K562 (cell line): Measurements from ENCODE around the gene CACNG7. TPM values are rescaled to one million over a fixed set of nuclear protein-coding genes. Genes with fewer than 3 reads are reported as not detected.
A peak's percentile ranks its signal among the peaks of the same experiment; 100 is the strongest.

Source experiments
- ATAC-seq: fragments of 200-7000 bp; cut with Tn5 transposase; 3 replicates; pipeline ENCODE4 v1.9.1; 2020; ENCODE audit warnings: moderate library complexity
- Bru-seq: library from RNA; stranded (reverse); fragments of 400-500 nt; gene quantifications from one replicate; lab custom pipeline; 2021; lab: Mats Ljungman, UMichigan
- BruChase-seq, 2 experiments: library from RNA; stranded (reverse); fragments of 400-500 nt; gene quantifications; one replicate each; lab custom pipeline; 2021; lab: Mats Ljungman, UMichigan
- BruUV-seq: library from RNA; stranded (reverse); fragments of 400-500 nt; replicated peaks from 2 replicates; lab custom pipeline; 2021; lab: Mats Ljungman, UMichigan
- CTCF ChIA-PET: fragments of 300-600 bp; formaldehyde crosslinking; extraction: SDS; loops from one replicate; lab custom pipeline; 2021; ENCODE audit warnings: low intra/inter-chr PET ratio; lab: Yijun Ruan, JAX
- POLR2A ChIA-PET: fragments of 300-600, 350-650 bp; sonication (Branson Sonifier 250); formaldehyde crosslinking; extraction: SDS; loops from one replicate; lab custom pipeline; 2021; ENCODE audit warnings: antibody characterized with exemption, inconsistent platforms; lab: Yijun Ruan, JAX
- DNase-seq, 4 experiments: peaks; one replicate each; pipeline versions ENCODE4 v3.0.0 to v3.0.0-alpha.2; 2011 to 2018; ENCODE audit warnings: low spot score in 3 of 4, mixed read lengths in 3 of 4; ENCODE audit errors: extremely low read depth in 1 of 4
- FAIRE-seq: peaks from 2 replicates; lab custom pipeline; 2011; peaks lifted over from hg19 to GRCh38; lab: Jason Lieb, UNC
- H2AFZ ChIP-seq: 2 replicates; pipeline ENCODE4 v1.6.0; 2011; ENCODE audit warnings: low read depth, low read length, control low read depth, inconsistent platforms
- H3K27ac ChIP-seq: fragments of 200-600 bp; 3 replicates; pipeline ENCODE4 v1.8.0; 2011; ENCODE audit warnings: low read depth, mild to moderate bottlenecking, control low read depth, inconsistent platforms, low read length, moderate library complexity, mixed read lengths; ENCODE audit errors: extremely low read depth
- H3K27me3 ChIP-seq, 2 experiments: fragments of 300-600 bp in 1 of 2; 2 replicates in 1 of 2; 3 replicates in 1 of 2; pipeline versions ENCODE4 v1.6.0 to v1.8.0; 2011; ENCODE audit warnings: inconsistent platforms in 2 of 2, low read length in 2 of 2, mild to moderate bottlenecking in 1 of 2, mixed read lengths in 1 of 2, moderate library complexity in 1 of 2; ENCODE audit not compliant: control insufficient read depth in 2 of 2, insufficient read depth in 2 of 2
- H3K36me3 ChIP-seq: fragments of 300-600 bp; 3 replicates; pipeline ENCODE4 v1.8.0; 2011; ENCODE audit warnings: mild to moderate bottlenecking, low read length, inconsistent platforms; ENCODE audit not compliant: control insufficient read depth, insufficient read depth
- H3K4me1 ChIP-seq, 2 experiments: fragments of 200-600 bp in 1 of 2; replicated peaks in 1 of 2; 2 replicates in 1 of 2; 3 replicates in 1 of 2; pipeline versions ENCODE4 v1.5.1 to v1.8.0; 2011; ENCODE audit warnings: inconsistent platforms in 2 of 2, low read length in 2 of 2, mild to moderate bottlenecking in 1 of 2, mixed read lengths in 1 of 2, moderate library complexity in 1 of 2; ENCODE audit not compliant: control insufficient read depth in 2 of 2, insufficient read depth in 2 of 2
- H3K4me2 ChIP-seq: 2 replicates; pipeline ENCODE4 v1.6.1; 2011; ENCODE audit warnings: low read length, control low read depth, inconsistent platforms, mixed read lengths; ENCODE audit not compliant: insufficient read depth
- H3K4me3 ChIP-seq: fragments of 200-600 bp; sonication (generic), shearing (Covaris generic); 2 replicates; pipeline ENCODE4 v1.5.1; 2016; ENCODE audit warnings: control low read depth, inconsistent platforms
- H3K79me2 ChIP-seq: fragments of 200-600 bp; 3 replicates; pipeline ENCODE4 v1.8.0; 2011; ENCODE audit warnings: low read length, inconsistent platforms; ENCODE audit not compliant: control insufficient read depth, insufficient read depth
- H3K9ac ChIP-seq, 2 experiments: 2 replicates each; pipeline versions ENCODE4 v1.6.0 to v1.6.1; 2011; ENCODE audit warnings: low read depth in 2 of 2, low read length in 2 of 2, control low read depth in 1 of 2, inconsistent platforms in 1 of 2, mild to moderate bottlenecking in 1 of 2, mixed read lengths in 1 of 2; ENCODE audit not compliant: insufficient read depth in 1 of 2
- H3K9me1 ChIP-seq: one replicate; pipeline ENCODE4 v1.6.0; 2011; ENCODE audit warnings: inconsistent platforms, mild to moderate bottlenecking, low read length, moderate library complexity; ENCODE audit not compliant: control insufficient read depth, insufficient read depth
- H3K9me3 ChIP-seq: replicated peaks from 2 replicates; pipeline ENCODE4 v1.5.1; 2011; ENCODE audit warnings: low read depth, low read length, inconsistent platforms; ENCODE audit not compliant: control insufficient read depth, insufficient read depth
- H4K20me1 ChIP-seq: replicated peaks from 2 replicates; pipeline ENCODE4 v1.6.1; 2011; ENCODE audit warnings: low read length, inconsistent platforms, mixed read lengths; ENCODE audit not compliant: control insufficient read depth, insufficient read depth
- C11orf30 ChIP-seq: fragments of 450-650 bp; IDR thresholded peaks from 2 replicates; pipeline ENCODE4 v1.6.1; 2016; ENCODE audit warnings: low read depth, mild to moderate bottlenecking
- GTF2E2 ChIP-seq: fragments of 200-800 bp; sonication (Bioruptor generic); IDR thresholded peaks from 2 replicates; pipeline ENCODE4 v1.6.1; 2016; ENCODE audit warnings: missing genetic modification characterization, missing compliant biosample characterization
- HOMEZ ChIP-seq: fragments of 250-450 bp; sonication (Bioruptor Pico); IDR thresholded peaks from 2 replicates; pipeline ENCODE4 v1.4.0; 2020; ENCODE audit warnings: mild to moderate bottlenecking, moderate library complexity
- PCBP1 ChIP-seq: fragments of 200-400 bp; formaldehyde crosslinking; IDR thresholded peaks from 2 replicates; pipeline ENCODE4 v1.6.1; 2018; ENCODE audit warnings: mild to moderate bottlenecking, low read depth, low read length; ENCODE audit not compliant: poor library complexity, severe bottlenecking
- RBBP5 ChIP-seq: fragments of 200-600 bp; sonication (generic); IDR thresholded peaks from 2 replicates; pipeline ENCODE4 v1.6.1; 2012; ENCODE audit warnings: borderline replicate concordance, mild to moderate bottlenecking, low read length, control low read depth, inconsistent platforms; ENCODE audit not compliant: insufficient read depth, poor library complexity, severe bottlenecking
- RBM25 ChIP-seq: fragments of 200-400 bp; formaldehyde crosslinking; IDR thresholded peaks from 2 replicates; pipeline ENCODE4 v1.6.1; 2018; ENCODE audit warnings: low read length, low read depth, moderate library complexity; ENCODE audit not compliant: severe bottlenecking
- TAF15 ChIP-seq: fragments of 200-400 bp; formaldehyde crosslinking; IDR thresholded peaks from 2 replicates; pipeline ENCODE4 v1.6.1; 2017; ENCODE audit warnings: mild to moderate bottlenecking, low read depth, low read length, moderate library complexity
- TRIM28 ChIP-seq: fragments of 450-650 bp; IDR thresholded peaks from 2 replicates; pipeline ENCODE4 v1.6.1; 2017
- U2AF2 ChIP-seq: fragments of 200-400 bp; formaldehyde crosslinking; optimal IDR thresholded peaks from 2 replicates; pipeline ENCODE3; 2017; ENCODE audit warnings: low read depth, mild to moderate bottlenecking, low read length
- YY1 ChIP-seq, 3 experiments: IDR thresholded peaks; 2 replicates each; pipeline ENCODE4 v1.6.1; 2011; ENCODE audit warnings: low read length in 2 of 3, mild to moderate bottlenecking in 2 of 3, moderate library complexity in 2 of 3, borderline replicate concordance in 1 of 3, control low read depth in 1 of 3, low read depth in 1 of 3; ENCODE audit not compliant: insufficient read depth in 3 of 3, insufficient replicate concordance in 2 of 3, control insufficient read depth in 1 of 3, insufficient read length in 1 of 3; ENCODE audit errors: extremely low read depth in 1 of 3
- ZNF24 ChIP-seq: fragments of 450-650 bp; IDR thresholded peaks from 2 replicates; pipeline ENCODE4 v1.6.1; 2016
- ZNF780A ChIP-seq: fragments of 250-450 bp; sonication (Bioruptor Pico); IDR thresholded peaks from 2 replicates; pipeline ENCODE4 v1.5.0; 2021; ENCODE audit warnings: mild to moderate bottlenecking
- WGBS: fragments of 100-300 bp; shearing (Covaris generic); methylation state at CpG from one replicate; pipeline ENCODE4 v1.1.6; 2016; ENCODE audit warnings: low coverage, mixed read lengths; ENCODE audit not compliant: insufficient coverage; ENCODE audit errors: missing lambda C conversion rate; 5-methylcytosine and 5-hydroxymethylcytosine counted together
- in situ Hi-C: fragments of 300-500 bp; cut with MboI; formaldehyde crosslinking; loops from 4 replicates; pipeline ENCODE4 v1.15.0; 2018; ENCODE audit warnings: inconsistent platforms, mixed read lengths
- intact Hi-C: fragments of 100-400 bp; cut with micrococcal nuclease; formaldehyde crosslinking; loops from 2 replicates; pipeline ENCODE4 v1.14.2; 2022
- long read RNA-seq, 3 experiments: library from polyadenylated mRNA in 2 of 3; library from RNA in 1 of 3; unstranded in 2 of 3; stranded (forward) in 1 of 3; transcript quantifications; one replicate each; pipeline ENCODE4 v2.0.0, GENCODE V29; 2019 to 2022
- polyA minus RNA-seq, 3 experiments: library from RNA; depleted of rRNA, polyadenylated mRNA; stranded (reverse); fragments of >200 nt; gene quantifications; 2 replicates each; pipeline ENCODE4 v1.2.3, GENCODE V29; 2011
- polyA plus RNA-seq, 8 experiments: library from polyadenylated mRNA; depleted of rRNA in 4 of 8; stranded (reverse) in 5 of 8; unstranded in 3 of 8; fragments of >200 nt; fragmentation: Nextera tagmentation in 2 of 8; fragmentation: Illumina TruSeq in 1 of 8; extraction: Ambion mirVana in 2 of 8; extraction: Trizol in 1 of 8; gene quantifications; 2 replicates each; pipeline versions ENCODE4 v1.2.1 to v1.2.3, GENCODE V29; 2011 to 2014; ENCODE audit warnings: inconsistent platforms in 1 of 8, missing spikeins in 1 of 8
- total RNA-seq, 7 experiments: library from RNA; depleted of rRNA in 6 of 7; stranded (reverse); fragments of >200 nt in 6 of 7; fragmentation: Illumina TruSeq in 2 of 7; extraction: Trizol in 2 of 7; gene quantifications; 2 replicates each; pipeline versions ENCODE4 v1.2.1 to v1.2.3, GENCODE V29; 2011 to 2021; ENCODE audit warnings: low replicate concordance in 1 of 7

Gene CACNG7
- not detected in 2 replicates for total RNA-seq (2011; cell fraction: chromatin; rRNA removed; ENCODE audit: low replicate concordance)
- total RNA-seq (2011; cell fraction: nucleolus; rRNA removed), result not detected in 2 replicates
- total RNA-seq (2011; cell fraction: nucleoplasm; rRNA removed), result not detected in 2 replicates
- total RNA-seq (2014; rRNA removed) (not detected in 2 replicates), total RNA-seq (2014; rRNA removed; fragmentation: Illumina TruSeq; extraction: Trizol) (not detected in 2 replicates), total RNA-seq (2015; rRNA removed; fragmentation: Illumina TruSeq; extraction: Trizol) (not detected in 2 replicates), total RNA-seq (2021) (not detected in 2 replicates), polyA plus RNA-seq (2011; rRNA removed) (not detected in 2 replicates), polyA plus RNA-seq (2014; fragmentation: Illumina TruSeq; extraction: Trizol) (not detected in 2 replicates), polyA plus RNA-seq (2014; fragmentation: Nextera tagmentation; extraction: Ambion mirVana) (not detected), polyA plus RNA-seq (2014; rRNA removed) (not detected in 2 replicates), polyA minus RNA-seq (2011; rRNA and poly(A)+ RNA removed) (not detected in 2 replicates), Bru-seq, nascent RNA (percentile 3 among the genes with signal in this experiment), BruChase-seq, experiment 1, labeled RNA remaining after a 2-hour chase (not detected), BruChase-seq, experiment 2, labeled RNA remaining after a 6-hour chase (not detected)
- not detected in 2 replicates for polyA plus RNA-seq (2011; cell fraction: cytosol; rRNA removed)
- polyA plus RNA-seq (2011; cell fraction: nucleus; rRNA removed), result not detected in 2 replicates
- polyA plus RNA-seq (2012), result not detected in 2 replicates
- polyA minus RNA-seq (2011; cell fraction: cytosol; rRNA and poly(A)+ RNA removed), result not detected in 2 replicates
- not detected in 2 replicates for polyA minus RNA-seq (2011; cell fraction: nucleus; rRNA and poly(A)+ RNA removed)
- long read RNA-seq, experiment 1, result 0 reads
- long read RNA-seq, experiment 2, result 0 reads
- long read RNA-seq, experiment 3, result 0 reads

- peaks cover 13 to 51% of the 10 kb centered on the region in 2 experiments; a peak in 3 of 5 replicates for H3K27me3 ChIP-seq
- no TSS peak for BruUV-seq
- H3K4me3 ChIP-seq, result no peak within 1 kb of the TSS
These were observed at the start of gene CACNG7 for GRCh38 chr19:53908935-53909415. TSS of gene CACNG7 (plus strand) at chr19:53909278. CDS start at chr19:53912832, 3,554 bp downstream.

More at GRCh38 chr19:53908935-53909415, at the start of gene CACNG7:
- Histone ChIP-seq H2AFZ (no peak within 1 kb of the TSS), H3K36me3 (no peaks in the 10 kb centered on the region), H3K9me1 (peaks cover 3% of the 10 kb centered on the region), H3K79me2 (no peaks in the 10 kb centered on the region), H3K4me2 (no peak within 1 kb of the TSS), H3K9me3 (no peaks in the 10 kb centered on the region), H3K4me1 (peaks cover 0 to 27% of the 10 kb centered on the region in 2 experiments; a peak in 2 of 5 replicates), H3K27ac (no peak within 1 kb of the TSS)
- in situ Hi-C loops (no loop called here), intact Hi-C loops (loop anchor here (5.0 kb wide), 1 partner anchor 113 kb away; no protein-coding TSS in a partner anchor)
- whole genome bisulfite sequencing, result 3% methylated on average over 4 of the region's 28 CpGs
- no peak for ATAC-seq
- no peak for FAIRE-seq
- TF ChIP-seq RBM25 (no peak), YY1 (IDR thresholded peaks at IDR 0.05; ENCODE audit: borderline replicate concordance in 1 of 3, control insufficient read depth in 1 of 3, extremely low read depth in 1 of 3, insufficient read depth in 3 of 3, insufficient read length in 1 of 3, insufficient replicate concordance in 2 of 3, low read depth in 1 of 3, low read length in 2 of 3) (no peak), TAF15 (no peak), ZNF24 (no peak), HOMEZ (CRISPR knock-in tag) (no peak), PCBP1 (no peak), ZNF780A (CRISPR knock-in tag) (no peak), RBBP5 (no peak), U2AF2 (no peak), GTF2E2 (no peak), TRIM28 (no peak), C11orf30 (no peak)
- TF ChIP-seq, all 486 proteins: peak for 0
- POLR2A ChIA-PET, result interaction anchor here (0.6 kb wide), 1 partner anchor 8 kb away, joined by 5 read pairs; no protein-coding TSS in a partner anchor
- no peak within 1 kb of the TSS for H3K9ac ChIP-seq
- peaks cover 10% of the 10 kb centered on the region for H4K20me1 ChIP-seq
- no peak for DNase-seq
- CTCF ChIA-PET, result no interaction called here
